ENCODE measurements around the gene FOXD4L1.
"Not testable (repeated sequence)": the region's sequence is repeated elsewhere in the genome, so short reads cannot be mapped to it uniquely, and the experiment has no call there.

The FOXD4L1 gene

GRCh38 chr2:113511859-113512258, 13.4 kb downstream of the FOXD4L1 start:
- not testable (repeated sequence) for H3K27ac Mint-ChIP-seq; H3K4me1 Mint-ChIP-seq (ENCODE audit: low read depth); H3K4me3 Mint-ChIP-seq; H3K9me3 Mint-ChIP-seq (ENCODE audit: low read depth); H3K36me3 Mint-ChIP-seq; H3K27me3 Mint-ChIP-seq

- not testable (repeated sequence) for H3K4me3 Mint-ChIP-seq; H3K36me3 Mint-ChIP-seq; H3K27me3 Mint-ChIP-seq; H3K27ac Mint-ChIP-seq; H3K9me3 Mint-ChIP-seq (ENCODE audit: low read depth); H3K4me1 Mint-ChIP-seq (ENCODE audit: low read depth)
These were observed 17.0 kb downstream of the FOXD4L1 start for GRCh38 chr2:113515457-113515856.

- not testable (repeated sequence) for H3K4me1 Mint-ChIP-seq (ENCODE audit: low read depth); H3K27ac Mint-ChIP-seq; H3K9me3 Mint-ChIP-seq (ENCODE audit: low read depth); H3K36me3 Mint-ChIP-seq; H3K27me3 Mint-ChIP-seq; H3K4me3 Mint-ChIP-seq
These were observed 17.5 kb downstream of the FOXD4L1 start for GRCh38 chr2:113515995-113516394.

GRCh38 chr2:113517025-113517424, 18.6 kb downstream of the FOXD4L1 start:
- not testable (repeated sequence) for H3K9me3 Mint-ChIP-seq (ENCODE audit: low read depth); H3K4me1 Mint-ChIP-seq (ENCODE audit: low read depth); H3K27ac Mint-ChIP-seq; H3K36me3 Mint-ChIP-seq; H3K4me3 Mint-ChIP-seq; H3K27me3 Mint-ChIP-seq

DNA sequence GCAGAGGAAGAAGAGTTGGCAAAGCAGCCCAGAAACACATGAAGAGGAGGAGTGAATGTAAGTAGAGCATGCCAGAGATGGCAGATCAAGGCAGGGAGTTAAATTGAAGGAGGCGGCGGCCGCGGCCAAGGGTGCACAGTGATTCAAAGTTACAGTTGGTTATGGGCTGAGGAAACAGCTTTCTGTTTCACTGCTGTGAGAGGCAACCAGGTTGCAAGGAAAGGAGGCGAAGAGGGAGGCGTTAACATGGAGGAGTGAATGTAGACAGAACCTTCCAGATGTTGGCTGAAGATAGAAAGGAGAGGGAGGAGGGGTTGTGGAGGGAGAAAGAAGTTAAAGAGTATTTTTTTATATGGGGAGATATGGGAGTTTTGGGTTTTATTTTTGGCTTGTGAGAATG, 22.4 kb downstream of the FOXD4L1 start:
- not testable (repeated sequence) for H3K27me3 Mint-ChIP-seq; H3K27ac Mint-ChIP-seq; H3K9me3 Mint-ChIP-seq (ENCODE audit: low read depth); H3K4me1 Mint-ChIP-seq (ENCODE audit: low read depth); H3K4me3 Mint-ChIP-seq; H3K36me3 Mint-ChIP-seq

DNA sequence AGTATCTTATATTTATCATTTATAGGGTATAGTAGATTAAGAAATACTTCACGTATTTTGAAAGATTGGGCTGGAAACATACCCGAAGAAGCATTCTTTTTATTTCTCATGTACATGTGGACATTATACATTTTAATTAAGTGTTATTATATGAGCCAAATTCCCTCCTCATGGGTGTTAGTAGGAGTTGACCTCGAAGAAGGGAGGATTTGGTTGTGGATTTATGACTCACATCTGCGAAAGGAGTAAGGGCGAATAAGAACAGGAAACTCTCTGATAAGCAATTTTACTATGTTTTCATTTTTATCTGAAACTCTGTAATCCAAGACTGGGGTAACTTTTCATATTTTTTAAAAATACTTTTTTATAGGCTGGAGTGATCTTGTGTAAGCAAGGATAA, 23.0 kb downstream of the FOXD4L1 start:
- not testable (repeated sequence) for H3K27me3 Mint-ChIP-seq; H3K9me3 Mint-ChIP-seq (ENCODE audit: low read depth); H3K36me3 Mint-ChIP-seq; H3K27ac Mint-ChIP-seq; H3K4me3 Mint-ChIP-seq; H3K4me1 Mint-ChIP-seq (ENCODE audit: low read depth)

DNA sequence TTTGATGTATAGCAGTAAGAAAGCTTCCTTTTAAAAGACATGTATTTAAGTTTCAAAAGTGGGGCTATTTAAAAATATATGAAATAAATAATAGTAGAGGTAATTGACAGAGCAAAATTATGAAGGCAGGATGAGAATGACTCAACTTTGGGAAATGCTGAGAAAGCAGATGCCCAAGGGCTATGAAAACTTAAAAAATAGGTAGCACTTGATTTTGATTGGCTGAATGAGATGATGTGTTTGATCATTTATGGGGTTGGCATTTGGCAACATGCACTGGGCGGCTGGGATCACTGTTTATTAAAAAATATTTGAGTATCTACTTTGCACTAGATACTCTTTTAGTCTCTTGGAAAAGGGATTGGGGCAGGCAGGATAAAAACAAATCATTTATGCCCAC, 26.5 kb downstream of the FOXD4L1 start:
- not testable (repeated sequence) for H3K4me1 Mint-ChIP-seq (ENCODE audit: low read depth); H3K9me3 Mint-ChIP-seq (ENCODE audit: low read depth); H3K36me3 Mint-ChIP-seq; H3K27ac Mint-ChIP-seq; H3K27me3 Mint-ChIP-seq; H3K4me3 Mint-ChIP-seq

- H3K4me1 Mint-ChIP-seq (ENCODE audit: low read depth); H3K4me3 Mint-ChIP-seq; H3K27ac Mint-ChIP-seq; H3K9me3 Mint-ChIP-seq (ENCODE audit: low read depth); H3K27me3 Mint-ChIP-seq; H3K36me3 Mint-ChIP-seq: not testable (repeated sequence)
These were observed 29.0 kb downstream of the FOXD4L1 start for GRCh38 chr2:113527350-113528045.

GRCh38 chr2:113528126-113528525, 29.7 kb downstream of the FOXD4L1 start:
- H3K27ac Mint-ChIP-seq; H3K4me3 Mint-ChIP-seq; H3K36me3 Mint-ChIP-seq; H3K4me1 Mint-ChIP-seq (ENCODE audit: low read depth); H3K27me3 Mint-ChIP-seq; H3K9me3 Mint-ChIP-seq (ENCODE audit: low read depth): not testable (repeated sequence)

DNA sequence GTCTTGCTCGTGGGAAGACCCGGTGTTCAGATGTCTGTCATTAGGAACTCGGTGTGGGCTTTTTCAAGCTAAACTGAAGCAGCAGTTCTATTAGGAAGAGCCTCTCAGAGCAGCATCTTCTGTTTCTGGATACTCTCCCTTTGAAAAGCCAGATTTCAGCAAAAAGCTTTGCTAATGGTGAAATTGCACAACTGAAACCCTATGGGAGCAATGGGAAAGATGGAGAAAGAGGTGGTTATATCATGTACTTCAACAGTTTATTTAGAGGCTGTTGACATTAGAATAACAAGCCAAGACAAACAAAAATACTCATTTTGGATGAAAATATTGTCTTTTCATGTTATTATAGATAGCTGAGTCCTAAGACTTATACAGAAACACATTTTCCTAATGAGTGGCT, 30.4 kb downstream of the FOXD4L1 start:
- not testable (repeated sequence) for H3K4me3 Mint-ChIP-seq; H3K9me3 Mint-ChIP-seq (ENCODE audit: low read depth); H3K4me1 Mint-ChIP-seq (ENCODE audit: low read depth); H3K27me3 Mint-ChIP-seq; H3K27ac Mint-ChIP-seq; H3K36me3 Mint-ChIP-seq

- H3K4me3 Mint-ChIP-seq; H3K9me3 Mint-ChIP-seq (ENCODE audit: low read depth): not testable (repeated sequence)
These were observed 34.5 kb downstream of the FOXD4L1 start for GRCh38 chr2:113532991-113533390.

GRCh38 chr2:113536573-113536972, 38.1 kb downstream of the FOXD4L1 start:
- not testable (repeated sequence) for H3K4me3 Mint-ChIP-seq; H3K9me3 Mint-ChIP-seq (ENCODE audit: low read depth); H3K4me1 Mint-ChIP-seq (ENCODE audit: low read depth); H3K27me3 Mint-ChIP-seq; H3K36me3 Mint-ChIP-seq; H3K27ac Mint-ChIP-seq

More at GRCh38 chr2:113532991-113533390, 34.5 kb downstream of the FOXD4L1 start:
- not testable (repeated sequence) for H3K36me3 Mint-ChIP-seq; H3K27ac Mint-ChIP-seq; H3K27me3 Mint-ChIP-seq; H3K4me1 Mint-ChIP-seq (ENCODE audit: low read depth)

GRCh38 chr2:113540834-113541203, 42.4 kb downstream of the FOXD4L1 start:
- not testable (repeated sequence) for H3K27ac Mint-ChIP-seq; H3K4me1 Mint-ChIP-seq (ENCODE audit: low read depth); H3K27me3 Mint-ChIP-seq; H3K36me3 Mint-ChIP-seq; H3K9me3 Mint-ChIP-seq (ENCODE audit: low read depth)
- peak overlapping the region; percentile 73 for H3K4me3 Mint-ChIP-seq

- not testable (repeated sequence) for H3K9me3 Mint-ChIP-seq (ENCODE audit: low read depth)
These were observed 42.9 kb downstream of the FOXD4L1 start for GRCh38 chr2:113541204-113541975.

GRCh38 chr2:113541976-113542485, 43.6 kb downstream of the FOXD4L1 start:
- H3K4me1 Mint-ChIP-seq (ENCODE audit: low read depth); H3K9me3 Mint-ChIP-seq (ENCODE audit: low read depth); H3K27me3 Mint-ChIP-seq; H3K27ac Mint-ChIP-seq; H3K36me3 Mint-ChIP-seq: not testable (repeated sequence)
- peak overlapping the region; percentile 82 for H3K4me3 Mint-ChIP-seq

More at GRCh38 chr2:113541204-113541975, 42.9 kb downstream of the FOXD4L1 start:
- peak overlapping the region; percentile 73 for H3K4me3 Mint-ChIP-seq
- not testable (repeated sequence) for H3K27ac Mint-ChIP-seq; H3K4me1 Mint-ChIP-seq (ENCODE audit: low read depth); H3K36me3 Mint-ChIP-seq; H3K27me3 Mint-ChIP-seq

DNA sequence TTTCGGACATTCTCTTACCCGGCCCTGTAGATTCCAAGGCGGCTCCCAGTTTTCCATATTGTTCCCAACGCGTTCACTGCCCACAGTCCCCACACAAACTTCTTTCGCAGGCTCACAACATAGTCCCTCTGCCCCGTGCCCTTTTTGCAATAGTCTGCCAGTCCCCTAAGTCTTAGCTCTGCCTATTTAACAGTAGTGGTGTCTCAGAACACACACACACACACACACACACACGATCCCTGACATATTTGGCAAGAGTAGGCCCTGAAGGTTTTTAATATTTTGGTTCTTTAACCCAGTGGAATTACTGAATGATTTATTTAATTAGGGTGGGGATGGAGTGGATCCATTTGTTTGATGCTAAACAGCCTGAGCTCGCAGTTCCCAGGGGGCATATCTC, 44.1 kb downstream of the FOXD4L1 start:
- H3K9me3 Mint-ChIP-seq (ENCODE audit: low read depth); H3K27ac Mint-ChIP-seq; H3K4me1 Mint-ChIP-seq (ENCODE audit: low read depth); H3K27me3 Mint-ChIP-seq; H3K36me3 Mint-ChIP-seq: not testable (repeated sequence)
- H3K4me3 Mint-ChIP-seq: peak overlapping the region; percentile 82
